Spinal cord (tissue), 10 donors: Measurements from ENCODE around the gene CDKAL1. TPM values are rescaled to one million over a fixed set of nuclear protein-coding genes. Genes with fewer than 3 reads are reported as not detected.

Experiments
- DNase-seq, 6 donors: peaks; one replicate each; pipeline versions ENCODE4 v3.0.0 to v3.0.0-alpha.2; 2013 to 2015; ENCODE audit warnings: low spot score in 6 of 6, low read depth in 4 of 6
- H3K27ac ChIP-seq: one replicate; pipeline ENCODE4 v1.5.1; 2013; ENCODE audit warnings: low read depth, low read length, control low read depth
- H3K27me3 ChIP-seq: one replicate; pipeline ENCODE4 v1.6.1; 2013; ENCODE audit warnings: low read length; ENCODE audit not compliant: control insufficient read depth, insufficient read depth
- H3K36me3 ChIP-seq: one replicate; pipeline ENCODE4 v1.6.1; 2013; ENCODE audit warnings: low read length; ENCODE audit not compliant: control insufficient read depth, insufficient read depth
- H3K4me1 ChIP-seq: one replicate; pipeline ENCODE4 v1.6.1; 2013; ENCODE audit warnings: low read length; ENCODE audit not compliant: control insufficient read depth, insufficient read depth
- H3K4me3 ChIP-seq: one replicate; pipeline ENCODE4 v1.5.1; 2013; ENCODE audit warnings: low read depth, low read length, control low read depth
- H3K9me3 ChIP-seq: one replicate; pipeline ENCODE4 v1.6.1; 2013; ENCODE audit warnings: low read length; ENCODE audit not compliant: control insufficient read depth, insufficient read depth
- WGBS: methylation state at CpG from one replicate; pipeline ENCODE4 v1.1.5; 2013; ENCODE audit warnings: missing lambda C conversion rate; ENCODE audit not compliant: insufficient coverage; 5-methylcytosine and 5-hydroxymethylcytosine counted together
- polyA plus RNA-seq, 2 donors: library from polyadenylated mRNA; unstranded; fragments of 120-200 nt; gene quantifications; one replicate each; pipeline ENCODE4 v1.2.1, GENCODE V29; 2013; ENCODE audit not compliant: insufficient read length in 2 of 2
- total RNA-seq, 2 donors: library from RNA; depleted of rRNA in 1 of 2; stranded (reverse); fragments of 120-200 nt in 1 of 2; fragments of >200 nt in 1 of 2; gene quantifications; one replicate each; pipeline versions ENCODE4 v1.2.3 to v1.2.4, GENCODE V29; 2013 to 2014
- donor health status: healthy.

Gene CDKAL1
- total and polyA plus RNA-seq, 4 donors, result 15.1 to 34.2 (median 22.0) TPM

DNA sequence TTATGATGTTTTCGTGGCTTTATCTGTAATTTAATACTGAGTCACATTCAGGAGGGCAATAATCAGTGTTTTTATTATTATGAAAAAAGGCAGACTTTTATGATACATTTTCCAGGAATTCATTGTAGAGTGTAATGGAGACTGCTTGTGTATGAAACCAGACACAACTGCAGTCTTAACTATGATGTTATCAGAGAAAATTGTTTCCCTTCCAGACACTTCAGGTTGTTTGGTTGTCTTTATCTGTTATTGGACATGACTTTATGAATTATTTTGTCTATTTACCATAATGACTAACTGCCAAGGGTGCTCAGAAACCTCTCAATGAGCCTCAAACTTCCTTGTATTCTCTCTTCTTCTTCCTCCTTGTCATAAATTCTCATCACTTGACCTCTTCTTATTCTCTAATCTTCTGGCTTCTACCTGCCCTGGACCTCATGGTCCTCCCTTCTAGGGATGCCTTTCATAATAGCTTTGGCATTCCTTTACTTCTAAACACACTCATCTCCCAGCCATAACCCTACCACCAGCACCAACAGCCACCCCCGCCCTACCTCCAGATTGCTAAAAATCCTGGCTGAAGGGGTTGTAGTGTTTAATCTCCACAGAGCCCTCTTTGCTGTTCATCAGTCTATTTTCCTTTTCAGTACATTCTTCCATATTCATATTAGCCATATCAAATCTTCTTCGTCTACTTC lies 492.5 kb downstream of the CDKAL1 start:
- no peaks in the 10 kb centered on the region for H3K36me3 ChIP-seq
- H3K27ac ChIP-seq, result no peak overlapping the region
- H3K9me3 ChIP-seq, result no peaks in the 10 kb centered on the region
- no peaks in the 10 kb centered on the region for H3K27me3 ChIP-seq
- DNase-seq, result no peak
- 100% methylated on average over 1 of the region's 3 CpGs for WGBS
- H3K4me3 ChIP-seq, result no peak overlapping the region
- H3K4me1 ChIP-seq, result peaks cover 3% of the 10 kb centered on the region

GRCh38 chr6:21027507-21027906 lies 493.2 kb downstream of the CDKAL1 start:
- H3K4me3 ChIP-seq, result no peak overlapping the region
- no peaks in the 10 kb centered on the region for H3K27me3 ChIP-seq
- peaks cover 1% of the 10 kb centered on the region for H3K4me1 ChIP-seq
- no CpG with 5 or more reads among the region's 2 CpGs for WGBS
- no peaks in the 10 kb centered on the region for H3K36me3 ChIP-seq
- DNase-seq, result no peak
- no peak overlapping the region for H3K27ac ChIP-seq
- no peaks in the 10 kb centered on the region for H3K9me3 ChIP-seq

DNA sequence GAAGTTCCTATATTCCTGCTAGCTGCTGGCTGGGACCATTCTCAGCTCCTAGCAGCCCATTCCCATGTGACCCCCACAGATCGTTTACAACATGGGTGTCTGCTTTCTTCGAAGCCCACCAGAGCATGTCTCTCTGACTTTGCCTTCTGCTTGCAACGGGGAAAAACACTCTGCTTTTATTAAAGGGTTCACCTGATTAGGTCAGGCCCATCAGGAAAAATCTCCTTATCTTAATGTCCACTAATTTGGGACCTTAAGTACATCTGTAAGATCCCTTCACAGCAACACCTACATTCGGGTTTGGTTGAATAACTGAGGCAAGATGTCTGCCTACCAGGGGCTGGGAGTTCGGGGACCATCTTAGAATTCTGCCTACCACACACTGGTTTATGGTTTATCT lies 496.9 kb downstream of the CDKAL1 start:
- no peak for DNase-seq
- H3K27ac ChIP-seq, result no peak overlapping the region
- no peaks in the 10 kb centered on the region for H3K4me1 ChIP-seq
- H3K36me3 ChIP-seq, result no peaks in the 10 kb centered on the region
- no peaks in the 10 kb centered on the region for H3K9me3 ChIP-seq
- H3K4me3 ChIP-seq, result no peak overlapping the region
- 100% methylated on average over 3 of the region's 5 CpGs for WGBS
- no peaks in the 10 kb centered on the region for H3K27me3 ChIP-seq

DNA sequence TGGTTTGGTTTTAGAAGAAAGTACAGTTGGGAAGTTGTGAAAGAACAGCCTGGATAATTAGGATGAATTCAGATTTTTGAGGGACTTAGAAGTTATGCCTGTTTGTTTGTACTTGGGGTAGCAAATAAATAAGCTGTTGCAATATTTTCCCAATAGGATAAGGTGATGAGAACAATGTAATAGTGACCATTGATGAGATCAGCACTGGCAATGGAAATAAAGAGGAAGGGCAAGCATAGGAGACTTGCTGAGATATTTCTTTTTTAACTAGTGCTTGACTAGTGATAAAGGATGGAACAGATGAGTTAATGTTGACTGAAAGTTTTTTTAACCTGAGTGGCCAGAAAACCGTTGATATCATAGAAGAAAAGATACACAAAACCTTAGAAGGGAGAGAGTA lies 498.8 kb downstream of the CDKAL1 start:
- 100% methylated on average over 1 of the region's 1 CpG for WGBS
- H3K4me3 ChIP-seq, result no peak overlapping the region
- no peaks in the 10 kb centered on the region for H3K4me1 ChIP-seq
- no peaks in the 10 kb centered on the region for H3K27me3 ChIP-seq
- no peak overlapping the region for H3K27ac ChIP-seq
- H3K9me3 ChIP-seq, result no peaks in the 10 kb centered on the region
- no peak for DNase-seq
- no peaks in the 10 kb centered on the region for H3K36me3 ChIP-seq

DNA sequence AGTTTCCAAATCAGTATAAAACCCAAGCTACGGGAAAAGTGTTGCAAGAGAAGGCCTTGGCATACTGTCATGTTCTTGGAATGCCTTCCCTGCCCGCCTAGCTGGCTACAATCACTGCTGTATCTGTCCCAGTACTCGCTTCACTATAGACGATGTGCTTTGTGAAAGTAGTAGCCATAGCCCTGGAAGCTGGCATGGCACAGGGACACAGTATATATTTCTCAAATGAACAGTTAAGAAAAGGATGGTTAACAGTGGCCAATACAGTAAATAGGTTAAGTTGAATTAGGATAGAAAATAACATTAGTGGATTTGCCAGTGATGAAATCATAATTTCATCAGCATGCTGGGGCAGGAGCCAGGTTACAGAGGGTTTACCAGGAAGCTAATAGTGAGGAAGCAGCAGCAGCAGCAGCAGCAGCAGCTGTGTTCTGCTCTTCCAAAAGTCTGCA lies 499.3 kb downstream of the CDKAL1 start:
- no peak overlapping the region for H3K27ac ChIP-seq
- no peak for DNase-seq

DNA sequence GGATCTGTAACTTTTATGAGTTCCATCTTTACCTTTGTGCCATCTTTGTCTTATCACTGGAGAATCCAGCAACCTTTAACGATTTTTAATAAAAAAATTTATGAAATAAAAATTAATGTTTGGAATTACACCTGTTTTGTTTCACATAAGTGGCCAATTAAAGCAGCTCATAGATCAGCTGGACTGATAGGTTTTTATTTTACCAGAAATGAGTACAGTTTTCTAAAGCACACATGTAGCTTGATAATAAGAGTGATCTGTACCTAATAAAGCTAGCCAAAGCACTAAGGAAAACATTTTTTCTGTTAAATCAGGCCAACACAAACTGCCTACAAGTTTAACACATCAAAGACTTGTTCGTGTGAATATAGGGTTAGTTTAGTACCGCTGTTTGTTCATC lies 500.1 kb downstream of the CDKAL1 start:
- no peak for DNase-seq
- H3K4me1 ChIP-seq, result no peaks in the 10 kb centered on the region
- WGBS, result no CpG with 5 or more reads among the region's 3 CpGs
- no peaks in the 10 kb centered on the region for H3K36me3 ChIP-seq
- H3K9me3 ChIP-seq, result no peaks in the 10 kb centered on the region
- no peaks in the 10 kb centered on the region for H3K27me3 ChIP-seq
- H3K4me3 ChIP-seq, result no peak overlapping the region
- no peak overlapping the region for H3K27ac ChIP-seq

More for the DNA sequence above, 499.3 kb downstream of the CDKAL1 start:
- WGBS, result 77% methylated on average over 3 of the region's 4 CpGs
- no peaks in the 10 kb centered on the region for H3K36me3 ChIP-seq
- no peaks in the 10 kb centered on the region for H3K4me1 ChIP-seq
- no peaks in the 10 kb centered on the region for H3K9me3 ChIP-seq
- no peak overlapping the region for H3K4me3 ChIP-seq
- no peaks in the 10 kb centered on the region for H3K27me3 ChIP-seq

DNA sequence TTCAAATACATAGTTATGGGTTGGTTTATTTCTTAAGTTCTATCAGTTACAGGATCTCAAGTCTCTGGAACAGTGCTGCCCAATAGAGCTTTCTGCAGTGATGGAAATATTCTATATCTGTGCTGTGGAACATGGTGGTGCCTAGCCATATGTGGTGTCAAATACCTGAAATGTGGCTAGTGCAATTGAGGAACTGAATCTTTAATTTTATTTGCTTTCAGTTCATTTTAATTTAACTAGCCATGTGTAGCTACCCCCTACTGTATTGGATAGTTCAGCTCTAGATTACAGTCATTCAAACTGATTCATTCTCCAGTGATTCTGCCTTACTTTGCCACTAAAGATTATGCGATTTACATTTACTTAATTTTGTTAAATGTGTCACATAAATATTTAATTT lies 503.2 kb downstream of the CDKAL1 start:
- DNase-seq, result no peak
- no CpG with 5 or more reads among the region's 1 CpG for WGBS
- no peaks in the 10 kb centered on the region for H3K27me3 ChIP-seq
- H3K27ac ChIP-seq, result no peak overlapping the region
- H3K36me3 ChIP-seq, result no peaks in the 10 kb centered on the region
- no peaks in the 10 kb centered on the region for H3K4me1 ChIP-seq
- H3K9me3 ChIP-seq, result no peaks in the 10 kb centered on the region
- H3K4me3 ChIP-seq, result no peak overlapping the region

- Histone ChIP-seq H3K4me3 (no peak overlapping the region), H3K9me3 (no peaks in the 10 kb centered on the region), H3K36me3 (no peaks in the 10 kb centered on the region), H3K27ac (no peak overlapping the region), H3K4me1 (no peaks in the 10 kb centered on the region), H3K27me3 (no peaks in the 10 kb centered on the region)
- WGBS, result 60% methylated on average over 1 of the region's 7 CpGs
- peak in 2 of 6 donors; percentile 57 to 68 for DNase-seq
These were observed 505.7 kb downstream of the CDKAL1 start for GRCh38 chr6:21039926-21040325.

- no peak for DNase-seq
- Histone ChIP-seq H3K9me3 (no peaks in the 10 kb centered on the region), H3K36me3 (no peaks in the 10 kb centered on the region), H3K4me3 (no peak overlapping the region), H3K4me1 (no peaks in the 10 kb centered on the region), H3K27me3 (no peaks in the 10 kb centered on the region), H3K27ac (no peak overlapping the region)
- WGBS, result 100% methylated on average over 1 of the region's 5 CpGs
These were observed 511.0 kb downstream of the CDKAL1 start for GRCh38 chr6:21045135-21045700.

- Histone ChIP-seq H3K36me3 (no peaks in the 10 kb centered on the region), H3K27ac (no peak overlapping the region), H3K4me1 (no peaks in the 10 kb centered on the region), H3K9me3 (no peaks in the 10 kb centered on the region), H3K4me3 (no peak overlapping the region), H3K27me3 (no peaks in the 10 kb centered on the region)
- no peak for DNase-seq
- 71% methylated on average over 2 of the region's 6 CpGs for WGBS
These were observed 512.0 kb downstream of the CDKAL1 start for GRCh38 chr6:21046276-21046675.
